K562 (cell line): ENCODE data around the gene CELA3B. TPM values are rescaled to one million over a fixed set of nuclear protein-coding genes. Genes with fewer than 3 reads are reported as not detected.

ENCODE experiments used
- CEBPB ChIP-seq: fragments of 450-650 bp; IDR thresholded peaks from 2 replicates; pipeline ENCODE4 v1.6.1; 2016; ENCODE audit warnings: missing genetic modification characterization, missing compliant biosample characterization
- FOXM1 ChIP-seq, 2 experiments: fragments of 450-650 bp in 1 of 2; sonication (generic) in 1 of 2; formaldehyde crosslinking in 1 of 2; IDR thresholded peaks; 2 replicates each; pipeline versions ENCODE4 v1.6.1 to v1.9.0; 2017 to 2022; ENCODE audit warnings: low read depth in 2 of 2, mild to moderate bottlenecking in 2 of 2, missing genetic modification reagents in 1 of 2, moderate library complexity in 1 of 2
- MED1 ChIP-seq: sonication (generic); formaldehyde crosslinking; IDR thresholded peaks from 2 replicates; pipeline ENCODE4 v1.8.1; 2023; ENCODE audit warnings: missing genetic modification reagents, borderline replicate concordance
- NFRKB ChIP-seq: fragments of 450-650 bp; IDR thresholded peaks from 2 replicates; pipeline ENCODE4 v1.6.1; 2016; ENCODE audit warnings: low read depth
- PHF21A ChIP-seq: fragments of 450-650 bp; IDR thresholded peaks from 2 replicates; pipeline ENCODE4 v1.6.1; 2017; ENCODE audit warnings: low read depth, borderline replicate concordance
- PHF8 ChIP-seq: fragments of 200-600 bp; sonication (generic); IDR thresholded peaks from 2 replicates; pipeline ENCODE4 v1.6.1; 2012; ENCODE audit warnings: mixed run types, mild to moderate bottlenecking, inconsistent platforms, low read length, moderate library complexity, borderline replicate concordance
- POU5F1 ChIP-seq: fragments of 150-350 bp; IDR thresholded peaks from 2 replicates; pipeline ENCODE4 v1.6.1; 2014; ENCODE audit warnings: borderline replicate concordance, low read length, low read depth, mild to moderate bottlenecking; ENCODE audit not compliant: partially characterized antibody
- PURB ChIP-seq: sonication (generic); formaldehyde crosslinking; IDR thresholded peaks from 2 replicates; pipeline ENCODE4 v1.9.0; 2021; ENCODE audit warnings: low read depth, mild to moderate bottlenecking, missing genetic modification reagents
- RBM14 ChIP-seq: fragments of 200-400 bp; formaldehyde crosslinking; IDR thresholded peaks from 2 replicates; pipeline ENCODE4 v1.6.1; 2018; ENCODE audit warnings: low read depth, mild to moderate bottlenecking, low read length, moderate library complexity, borderline replicate concordance; ENCODE audit not compliant: insufficient read depth
- SNIP1 ChIP-seq: fragments of 450-650 bp; IDR thresholded peaks from 2 replicates; pipeline ENCODE4 v1.7.1; 2017; ENCODE audit warnings: low read depth, mild to moderate bottlenecking
- TOE1 ChIP-seq, 2 experiments: fragments of 450-650 bp in 1 of 2; sonication (generic) in 1 of 2; formaldehyde crosslinking in 1 of 2; IDR thresholded peaks; 2 replicates each; pipeline versions ENCODE4 v1.7.1 to v1.8.0; 2016 to 2022; ENCODE audit warnings: borderline replicate concordance in 2 of 2, mild to moderate bottlenecking in 2 of 2, antibody characterized with exemption in 1 of 2, inconsistent platforms in 1 of 2, low read depth in 1 of 2, missing genetic modification reagents in 1 of 2, moderate library complexity in 1 of 2
- ZNF121 ChIP-seq: sonication (generic); formaldehyde crosslinking; conservative IDR thresholded peaks from 2 replicates; pipeline ENCODE4 v1.8.0; 2022; ENCODE audit warnings: missing genetic modification reagents
- ZNF311 ChIP-seq: fragments of 250-450 bp; sonication (Bioruptor Pico); IDR thresholded peaks from 2 replicates; pipeline ENCODE4 v1.4.0; 2020; ENCODE audit warnings: mild to moderate bottlenecking, moderate library complexity
- ZNF384 ChIP-seq: IDR thresholded peaks from 2 replicates; pipeline ENCODE4 v1.6.1; 2012; ENCODE audit warnings: low read depth, low read length, improper control_type of control experiment
- polyA plus RNA-seq, 8 experiments: library from polyadenylated mRNA; depleted of rRNA in 4 of 8; stranded (reverse) in 5 of 8; unstranded in 3 of 8; fragments of >200 nt; fragmentation: Nextera tagmentation in 2 of 8; fragmentation: Illumina TruSeq in 1 of 8; extraction: Ambion mirVana in 2 of 8; extraction: Trizol in 1 of 8; gene quantifications; 2 replicates each; pipeline versions ENCODE4 v1.2.1 to v1.2.3, GENCODE V29; 2011 to 2014; ENCODE audit warnings: inconsistent platforms in 1 of 8, missing spikeins in 1 of 8
- total RNA-seq, 7 experiments: library from RNA; depleted of rRNA in 6 of 7; stranded (reverse); fragments of >200 nt in 6 of 7; fragmentation: Illumina TruSeq in 2 of 7; extraction: Trizol in 2 of 7; gene quantifications; 2 replicates each; pipeline versions ENCODE4 v1.2.1 to v1.2.3, GENCODE V29; 2011 to 2021; ENCODE audit warnings: low replicate concordance in 1 of 7
- TF ChIP-seq, protein P1 (sequence below): fragments of 450-650 bp; IDR thresholded peaks from 2 replicates; pipeline ENCODE4 v1.6.1; 2016; ENCODE audit warnings: low read depth, mild to moderate bottlenecking, moderate library complexity
- TF ChIP-seq, protein P2 (sequence below): fragments of 250-450 bp; sonication (Bioruptor Pico); IDR thresholded peaks from 2 replicates; pipeline ENCODE4 v1.5.0; 2021
- TF ChIP-seq, protein P3 (sequence below): fragments of 450-650 bp; formaldehyde crosslinking; IDR thresholded peaks from 2 replicates; pipeline ENCODE4 v1.4.0; 2022; ENCODE audit warnings: missing genetic modification characterization
- TF ChIP-seq, protein P4 (sequence below): sonication (generic); formaldehyde crosslinking; IDR thresholded peaks from 2 replicates; pipeline ENCODE4 v1.8.1; 2023; ENCODE audit warnings: mild to moderate bottlenecking, missing genetic modification reagents
- TF ChIP-seq, protein P5 (sequence below), 2 experiments: IDR thresholded peaks in 1 of 2; conservative IDR thresholded peaks in 1 of 2; 2 replicates each; pipeline ENCODE4 v1.6.1; 2016; ENCODE audit warnings: low read depth in 2 of 2, mild to moderate bottlenecking in 1 of 2, missing compliant biosample characterization in 1 of 2, missing genetic modification characterization in 1 of 2, moderate library complexity in 1 of 2

The CELA3B gene
- total and polyA plus RNA-seq, 9 of the 15 experiments (the other 6 are each of a cell fraction or from before 2014, with no cell fraction given), result 3.1 TPM; not detected in 8

DNA sequence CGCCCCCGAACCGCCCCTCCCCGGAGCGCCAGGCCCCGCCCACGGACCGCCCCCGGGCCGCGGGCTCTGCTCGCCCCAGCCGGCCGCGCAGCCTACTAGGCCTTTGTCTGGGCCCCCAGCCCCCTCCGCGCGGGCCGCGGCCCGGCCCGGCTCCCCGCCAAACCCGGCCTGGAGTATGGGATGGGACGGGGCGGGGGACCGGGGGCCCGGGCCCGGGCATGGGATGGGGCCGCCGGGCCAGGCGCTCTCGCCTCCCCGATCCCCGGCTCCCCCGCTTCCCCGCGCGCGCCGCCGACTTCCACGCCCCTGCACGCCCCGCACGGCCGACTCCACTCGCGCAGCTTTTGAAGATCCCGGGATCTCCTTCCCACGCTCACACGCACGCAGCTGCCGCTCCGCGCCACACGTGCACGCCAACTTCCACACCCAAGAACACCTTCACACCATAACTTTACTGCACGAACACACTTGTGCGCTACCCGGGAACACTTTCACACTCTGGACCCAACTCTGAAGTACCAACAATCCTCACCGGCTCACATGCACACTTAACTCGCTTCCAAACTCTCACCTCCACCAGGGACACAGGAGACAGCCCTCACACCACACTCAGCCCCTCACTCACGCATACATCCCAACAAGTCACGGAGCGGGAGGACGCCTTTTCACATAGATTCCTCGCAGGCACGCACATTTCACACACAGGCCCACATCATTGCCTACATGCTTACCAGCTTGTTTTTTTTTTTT lies 39.3 kb upstream of the CELA3B start (continued):
- TF ChIP-seq, protein P1, sequence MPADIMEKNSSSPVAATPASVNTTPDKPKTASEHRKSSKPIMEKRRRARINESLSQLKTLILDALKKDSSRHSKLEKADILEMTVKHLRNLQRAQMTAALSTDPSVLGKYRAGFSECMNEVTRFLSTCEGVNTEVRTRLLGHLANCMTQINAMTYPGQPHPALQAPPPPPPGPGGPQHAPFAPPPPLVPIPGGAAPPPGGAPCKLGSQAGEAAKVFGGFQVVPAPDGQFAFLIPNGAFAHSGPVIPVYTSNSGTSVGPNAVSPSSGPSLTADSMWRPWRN, result no peak
- peak; percentile 34 for TF ChIP-seq FOXM1 (IDR thresholded peaks at IDR 0.05; ENCODE audit: low read depth)
- no peak for TF ChIP-seq FOXM1 (CRISPR knock-in tag; IDR thresholded peaks at IDR 0.05; ENCODE audit: low read depth)
- peak; percentile 46; the same call in 1 of the 2 replicates for TF ChIP-seq PHF8
- peak; percentile 71; the same call in 1 of the 2 replicates for TF ChIP-seq NFRKB
- TF ChIP-seq PHF21A, result no peak
- no peak for TF ChIP-seq CEBPB (tag)
- TF ChIP-seq MED1 (CRISPR knock-in tag), result no peak
- TF ChIP-seq, protein P2, sequence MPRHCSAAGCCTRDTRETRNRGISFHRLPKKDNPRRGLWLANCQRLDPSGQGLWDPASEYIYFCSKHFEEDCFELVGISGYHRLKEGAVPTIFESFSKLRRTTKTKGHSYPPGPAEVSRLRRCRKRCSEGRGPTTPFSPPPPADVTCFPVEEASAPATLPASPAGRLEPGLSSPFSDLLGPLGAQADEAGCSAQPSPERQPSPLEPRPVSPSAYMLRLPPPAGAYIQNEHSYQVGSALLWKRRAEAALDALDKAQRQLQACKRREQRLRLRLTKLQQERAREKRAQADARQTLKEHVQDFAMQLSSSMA (CRISPR knock-in tag), result no peak
- TF ChIP-seq ZNF384, result 0 out of 2 replicates have a peak, but pooled peaks have one; percentile 7
- TF ChIP-seq SNIP1, result no peak
- no peak for TF ChIP-seq ZNF121 (CRISPR knock-in tag)
- TF ChIP-seq, protein P3, sequence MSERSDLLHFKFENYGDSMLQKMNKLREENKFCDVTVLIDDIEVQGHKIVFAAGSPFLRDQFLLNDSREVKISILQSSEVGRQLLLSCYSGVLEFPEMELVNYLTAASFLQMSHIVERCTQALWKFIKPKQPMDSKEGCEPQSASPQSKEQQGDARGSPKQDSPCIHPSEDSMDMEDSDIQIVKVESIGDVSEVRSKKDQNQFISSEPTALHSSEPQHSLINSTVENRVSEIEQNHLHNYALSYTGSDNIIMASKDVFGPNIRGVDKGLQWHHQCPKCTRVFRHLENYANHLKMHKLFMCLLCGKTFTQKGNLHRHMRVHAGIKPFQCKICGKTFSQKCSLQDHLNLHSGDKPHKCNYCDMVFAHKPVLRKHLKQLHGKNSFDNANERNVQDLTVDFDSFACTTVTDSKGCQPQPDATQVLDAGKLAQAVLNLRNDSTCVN (CRISPR knock-in tag), result peak; percentile 96
- no peak for TF ChIP-seq RBM14
- TF ChIP-seq, protein P4, sequence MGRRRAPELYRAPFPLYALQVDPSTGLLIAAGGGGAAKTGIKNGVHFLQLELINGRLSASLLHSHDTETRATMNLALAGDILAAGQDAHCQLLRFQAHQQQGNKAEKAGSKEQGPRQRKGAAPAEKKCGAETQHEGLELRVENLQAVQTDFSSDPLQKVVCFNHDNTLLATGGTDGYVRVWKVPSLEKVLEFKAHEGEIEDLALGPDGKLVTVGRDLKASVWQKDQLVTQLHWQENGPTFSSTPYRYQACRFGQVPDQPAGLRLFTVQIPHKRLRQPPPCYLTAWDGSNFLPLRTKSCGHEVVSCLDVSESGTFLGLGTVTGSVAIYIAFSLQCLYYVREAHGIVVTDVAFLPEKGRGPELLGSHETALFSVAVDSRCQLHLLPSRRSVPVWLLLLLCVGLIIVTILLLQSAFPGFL, result no peak
- peak; percentile 79 for TF ChIP-seq TOE1 (IDR thresholded peaks at IDR 0.05; ENCODE audit: borderline replicate concordance)
- no peak for TF ChIP-seq TOE1 (CRISPR knock-in tag; IDR thresholded peaks at IDR 0.05; ENCODE audit: borderline replicate concordance, low read depth)
- TF ChIP-seq PURB (CRISPR knock-in tag), result no peak
- no peak for TF ChIP-seq POU5F1
- TF ChIP-seq, protein P5, sequence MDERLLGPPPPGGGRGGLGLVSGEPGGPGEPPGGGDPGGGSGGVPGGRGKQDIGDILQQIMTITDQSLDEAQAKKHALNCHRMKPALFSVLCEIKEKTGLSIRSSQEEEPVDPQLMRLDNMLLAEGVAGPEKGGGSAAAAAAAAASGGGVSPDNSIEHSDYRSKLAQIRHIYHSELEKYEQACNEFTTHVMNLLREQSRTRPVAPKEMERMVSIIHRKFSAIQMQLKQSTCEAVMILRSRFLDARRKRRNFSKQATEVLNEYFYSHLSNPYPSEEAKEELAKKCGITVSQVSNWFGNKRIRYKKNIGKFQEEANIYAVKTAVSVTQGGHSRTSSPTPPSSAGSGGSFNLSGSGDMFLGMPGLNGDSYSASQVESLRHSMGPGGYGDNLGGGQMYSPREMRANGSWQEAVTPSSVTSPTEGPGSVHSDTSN (CRISPR knock-in tag; IDR thresholded peaks at IDR 0.05; ENCODE audit: low read depth), result no peak
- TF ChIP-seq, protein P5 (tag; conservative IDR thresholded peaks at IDR 0.05; ENCODE audit: low read depth), result no peak
- no peak for TF ChIP-seq ZNF311 (CRISPR knock-in tag)
